Measurements from ENCODE around the gene PTPRA.

DNA sequence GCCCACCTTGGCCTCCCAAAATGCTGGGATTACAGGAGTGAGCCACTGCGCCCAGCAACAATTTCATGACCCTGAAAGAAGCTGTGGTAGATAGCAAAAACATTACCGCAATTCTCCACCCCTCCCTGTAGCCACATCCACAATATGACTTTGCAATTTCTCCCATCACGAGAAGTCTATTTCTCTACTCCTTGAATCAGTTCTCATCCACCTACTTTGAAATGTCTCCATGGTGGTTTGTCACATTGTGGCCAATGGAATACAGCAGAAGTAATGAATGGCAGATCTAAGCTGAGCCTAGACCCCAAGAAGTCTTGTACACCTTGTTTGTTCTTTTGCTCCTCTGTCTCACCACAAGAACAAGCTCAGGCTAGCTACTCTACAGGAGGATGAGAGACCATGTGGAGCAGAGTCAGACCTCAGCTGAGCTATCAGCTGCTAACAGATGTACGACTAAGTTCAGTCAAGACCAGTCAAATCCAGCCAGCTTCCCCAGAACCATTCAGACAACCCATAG lies 204.4 kb downstream of the PTPRA start:
- TF ChIP-seq, protein P1, sequence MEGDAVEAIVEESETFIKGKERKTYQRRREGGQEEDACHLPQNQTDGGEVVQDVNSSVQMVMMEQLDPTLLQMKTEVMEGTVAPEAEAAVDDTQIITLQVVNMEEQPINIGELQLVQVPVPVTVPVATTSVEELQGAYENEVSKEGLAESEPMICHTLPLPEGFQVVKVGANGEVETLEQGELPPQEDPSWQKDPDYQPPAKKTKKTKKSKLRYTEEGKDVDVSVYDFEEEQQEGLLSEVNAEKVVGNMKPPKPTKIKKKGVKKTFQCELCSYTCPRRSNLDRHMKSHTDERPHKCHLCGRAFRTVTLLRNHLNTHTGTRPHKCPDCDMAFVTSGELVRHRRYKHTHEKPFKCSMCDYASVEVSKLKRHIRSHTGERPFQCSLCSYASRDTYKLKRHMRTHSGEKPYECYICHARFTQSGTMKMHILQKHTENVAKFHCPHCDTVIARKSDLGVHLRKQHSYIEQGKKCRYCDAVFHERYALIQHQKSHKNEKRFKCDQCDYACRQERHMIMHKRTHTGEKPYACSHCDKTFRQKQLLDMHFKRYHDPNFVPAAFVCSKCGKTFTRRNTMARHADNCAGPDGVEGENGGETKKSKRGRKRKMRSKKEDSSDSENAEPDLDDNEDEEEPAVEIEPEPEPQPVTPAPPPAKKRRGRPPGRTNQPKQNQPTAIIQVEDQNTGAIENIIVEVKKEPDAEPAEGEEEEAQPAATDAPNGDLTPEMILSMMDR (IDR thresholded peaks at IDR 0.05): no peak
- no peak for TF ChIP-seq POLR2A (IDR thresholded peaks at IDR 0.05)

All from uterus (tissue), 2 donors.